GM12878 (cell line): ENCODE data around the gene TENT4B. TPM values are rescaled to one million over a fixed set of nuclear protein-coding genes. Genes with fewer than 3 reads are reported as not detected.

ENCODE experiments used
- ATAC-seq: fragments of 200-7000 bp; cut with Tn5 transposase; 3 replicates; pipeline ENCODE4 v1.9.1; 2020; ENCODE audit warnings: mild to moderate bottlenecking, moderate library complexity
- BruUV-seq: library from RNA; stranded (reverse); fragments of 400-500 nt; replicated peaks from 2 replicates; lab custom pipeline; 2021; lab: Mats Ljungman, UMichigan
- CTCF ChIA-PET: fragments of 300-600 bp; sonication (Branson Sonifier 250); formaldehyde crosslinking; extraction: SDS; loops from one replicate; lab custom pipeline; 2021; ENCODE audit warnings: inconsistent platforms; lab: Yijun Ruan, JAX
- POLR2A ChIA-PET: fragments of 350-600 bp; formaldehyde crosslinking; extraction: SDS; loops from one replicate; lab custom pipeline; 2021; ENCODE audit warnings: inconsistent platforms; lab: Charles Lee
- RAD21 ChIA-PET: fragments of 300-600 bp; sonication (Branson Sonifier 250); formaldehyde crosslinking; loops from one replicate; lab custom pipeline; 2023; ENCODE audit warnings: antibody characterized with exemption; ENCODE audit not compliant: unreplicated experiment; lab: Charles Lee
- SMC1A ChIA-PET: fragments of 300-600 bp; sonication (Branson Sonifier 250); formaldehyde crosslinking; loops from one replicate; lab custom pipeline; 2023; ENCODE audit not compliant: unreplicated experiment, uncharacterized antibody; lab: Charles Lee
- DNase-seq: peaks from one replicate; pipeline ENCODE4 v3.0.0-alpha.2; 2011; ENCODE audit warnings: low read depth, low spot score
- FAIRE-seq: peaks from 3 replicates; lab custom pipeline; 2011; peaks lifted over from hg19 to GRCh38; lab: Jason Lieb, UNC
- H2AFZ ChIP-seq: 2 replicates; pipeline ENCODE4 v1.6.0; 2011; ENCODE audit warnings: low read depth, low read length, control low read depth; ENCODE audit not compliant: control insufficient read depth
- H3K27ac ChIP-seq: 2 replicates; pipeline ENCODE4 v1.5.1; 2011; ENCODE audit warnings: control low read depth; ENCODE audit not compliant: control insufficient read depth, insufficient read depth
- H3K27me3 ChIP-seq, 2 experiments: replicated peaks in 1 of 2; 2 replicates each; pipeline versions ENCODE4 v1.6.0 to v1.6.1; 2011; ENCODE audit warnings: low read length in 1 of 2; ENCODE audit not compliant: control insufficient read depth in 2 of 2, insufficient read depth in 2 of 2
- H3K36me3 ChIP-seq, 2 experiments: 2 replicates each; pipeline ENCODE4 v1.5.1; 2011; ENCODE audit warnings: low read length in 1 of 2; ENCODE audit not compliant: control insufficient read depth in 2 of 2, insufficient read depth in 2 of 2
- H3K4me1 ChIP-seq: 2 replicates; pipeline ENCODE4 v1.6.1; 2011; ENCODE audit warnings: mild to moderate bottlenecking, low read length, moderate library complexity, mixed read lengths; ENCODE audit not compliant: control insufficient read depth, insufficient read depth
- H3K4me2 ChIP-seq: 2 replicates; pipeline ENCODE4 v1.6.0; 2011; ENCODE audit warnings: control low read depth; ENCODE audit not compliant: control insufficient read depth, insufficient read depth
- H3K4me3 ChIP-seq: fragments of 200-600 bp; sonication (generic); 2 replicates; pipeline ENCODE4 v1.5.1; 2016
- H3K79me2 ChIP-seq: 2 replicates; pipeline ENCODE4 v1.6.0; 2011; ENCODE audit warnings: low read length; ENCODE audit not compliant: control insufficient read depth, insufficient read depth
- H3K9ac ChIP-seq: 2 replicates; pipeline ENCODE4 v1.8.0; 2011; ENCODE audit warnings: low read length, control low read depth, mixed read lengths; ENCODE audit not compliant: control insufficient read depth, insufficient read depth
- H3K9me3 ChIP-seq: replicated peaks from 3 replicates; pipeline ENCODE4 v1.5.1; 2011; ENCODE audit warnings: mild to moderate bottlenecking, low read length; ENCODE audit not compliant: control insufficient read depth, insufficient read depth
- H4K20me1 ChIP-seq: 2 replicates; pipeline ENCODE4 v1.6.0; 2011; ENCODE audit not compliant: control insufficient read depth, insufficient read depth
- ATF3 ChIP-seq: IDR thresholded peaks from 2 replicates; pipeline ENCODE4 v1.6.1; 2011; ENCODE audit warnings: low read depth, mild to moderate bottlenecking, low read length, moderate library complexity, borderline replicate concordance; ENCODE audit errors: extremely low read depth
- ATF7 ChIP-seq: fragments of 450-650 bp; IDR thresholded peaks from 2 replicates; pipeline ENCODE4 v1.6.1; 2016; ENCODE audit warnings: low read depth, mild to moderate bottlenecking
- BCL11A ChIP-seq: IDR thresholded peaks from 2 replicates; pipeline ENCODE4 v1.6.1; 2011; ENCODE audit warnings: low read depth, low read length
- BHLHE40 ChIP-seq, 2 experiments: fragments of 450-650 bp in 1 of 2; IDR thresholded peaks; 2 replicates each; pipeline ENCODE4 v1.6.1; 2011 to 2017; ENCODE audit warnings: low read depth in 2 of 2, borderline replicate concordance in 1 of 2, improper control_type of control experiment in 1 of 2, low read length in 1 of 2, mild to moderate bottlenecking in 1 of 2
- CTCF ChIP-seq, 3 experiments: IDR thresholded peaks in 2 of 3; conservative IDR thresholded peaks in 1 of 3; 2 replicates each; pipeline ENCODE4 v1.5.1; 2011; ENCODE audit warnings: low read depth in 3 of 3, low read length in 3 of 3, mild to moderate bottlenecking in 3 of 3, control low read depth in 2 of 3, moderate library complexity in 2 of 3, inconsistent platforms in 1 of 3, mixed read lengths in 1 of 3; ENCODE audit not compliant: control insufficient read depth in 2 of 3, insufficient read depth in 1 of 3; ENCODE audit errors: extremely low read depth in 1 of 3
- E2F4 ChIP-seq: IDR thresholded peaks from 2 replicates; pipeline ENCODE4 v1.6.1; 2012; ENCODE audit warnings: low read depth, low read length, improper control_type of control experiment
- EP300 ChIP-seq, 2 experiments: fragments of 150-350 bp in 1 of 2; IDR thresholded peaks; 2 replicates each; pipeline ENCODE4 v1.6.1; 2011 to 2012; ENCODE audit warnings: low read depth in 2 of 2, low read length in 2 of 2, borderline replicate concordance in 1 of 2, improper control_type of control experiment in 1 of 2, inconsistent platforms in 1 of 2; ENCODE audit not compliant: control insufficient read depth in 1 of 2
- IKZF1 ChIP-seq: fragments of 450-650 bp; conservative IDR thresholded peaks from 2 replicates; pipeline ENCODE4 v1.6.1; 2017; ENCODE audit warnings: antibody characterized with exemption, mild to moderate bottlenecking
- MTA2 ChIP-seq: fragments of 450-650 bp; IDR thresholded peaks from 2 replicates; pipeline ENCODE4 v1.6.1; 2016; ENCODE audit warnings: low read depth, mild to moderate bottlenecking, moderate library complexity
- WGBS: methylation state at CpG from one replicate; pipeline ENCODE4 v1.1.6; 2016; ENCODE audit warnings: low lambda C conversion rate; ENCODE audit not compliant: insufficient replicate concordance, insufficient coverage; ENCODE audit errors: missing lambda C conversion rate; 5-methylcytosine and 5-hydroxymethylcytosine counted together
- in situ Hi-C: fragments of 300-500 bp; cut with MboI; formaldehyde crosslinking; loops from 9 replicates; pipeline ENCODE4 v1.14.3; 2018; ENCODE audit warnings: mixed read lengths
- intact Hi-C: fragments of 100-400 bp; cut with micrococcal nuclease; formaldehyde crosslinking; loops from one replicate; pipeline ENCODE4 v1.14.2; 2022; ENCODE audit not compliant: unreplicated experiment
- polyA plus RNA-seq, 11 experiments: library from polyadenylated mRNA; depleted of rRNA in 4 of 11; unstranded in 6 of 11; stranded (reverse) in 5 of 11; fragments of >200 nt; fragmentation: Nextera tagmentation in 4 of 11; fragmentation: Illumina TruSeq in 1 of 11; extraction: Ambion mirVana in 4 of 11; extraction: Trizol in 1 of 11; gene quantifications; 1 replicate in 1 of 11; 2 replicates in 10 of 11; pipeline versions ENCODE4 v1.2.1 to v1.2.3, GENCODE V29; 2011 to 2016; ENCODE audit warnings: inconsistent platforms in 2 of 11, missing spikeins in 2 of 11, low read depth in 1 of 11
- total RNA-seq, 4 experiments: library from RNA; depleted of rRNA in 3 of 4; stranded (reverse); fragments of >200 nt in 3 of 4; fragmentation: Illumina TruSeq in 1 of 4; extraction: Trizol in 1 of 4; gene quantifications; 2 replicates each; pipeline versions ENCODE4 v1.2.1 to v1.2.3, GENCODE V29; 2013 to 2021
- TF ChIP-seq, protein P1 (sequence below): IDR thresholded peaks from 2 replicates; pipeline ENCODE4 v1.6.1; 2011; ENCODE audit warnings: borderline replicate concordance, low read depth, mild to moderate bottlenecking, moderate library complexity, mixed read lengths, low read length; ENCODE audit not compliant: insufficient read depth; ENCODE audit errors: extremely low read length

TENT4B gene
- total and polyA plus RNA-seq, 10 of the 15 experiments (the other 5 are each of a cell fraction or from before 2014, with no cell fraction given): 4.4 to 16.7 (median 10.8) TPM

GRCh38 chr16:50160495-50161164 is 7.5 kb downstream of the TENT4B start:
- no TSS peak for BruUV-seq
- in situ Hi-C loops: no loop called here
- H3K36me3 ChIP-seq: no peaks in the 10 kb centered on the region
- POLR2A ChIA-PET: interaction anchor here (0.8 kb wide), 1 partner anchor 36 kb away, joined by 3 read pairs; no protein-coding TSS in a partner anchor
- FAIRE-seq (peak; percentile 31), DNase-seq (no peak), ATAC-seq (peak; percentile 59)
- H3K4me1 ChIP-seq: peaks cover 8% of the 10 kb centered on the region; the same call in 1 of the 2 replicates
- WGBS: 83% methylated on average over 4 of the region's 4 CpGs
- RAD21 ChIA-PET: interaction anchor here (0.9 to 3.5 kb wide), 4 partner anchors 36 to 135 kb away, joined by 3 to 18 read pairs (median 5); partner anchors contain the start of gene CNEP1R1
- CTCF ChIA-PET: interaction anchor here (1.0 to 4.0 kb wide), 6 partner anchors 9 to 505 kb away, joined by 3 to 35 read pairs (median 6); partner anchors contain the start of gene CNEP1R1
- H2AFZ ChIP-seq: no peak overlapping the region
- H3K4me3 ChIP-seq: peak overlapping the region; percentile 9; the same call in 1 of the 2 replicates
- peaks cover 79% of the 10 kb centered on the region for H3K79me2 ChIP-seq
- no peak overlapping the region for H3K9ac ChIP-seq
- H3K9me3 ChIP-seq: no peaks in the 10 kb centered on the region
- peaks cover 1% of the 10 kb centered on the region; the same call in 1 of the 2 replicates for H4K20me1 ChIP-seq
- peak overlapping the region; percentile 45 for H3K4me2 ChIP-seq
- intact Hi-C loops: no loop called here
- TF ChIP-seq EP300 (IDR thresholded peaks at IDR 0.05; ENCODE audit: borderline replicate concordance in 1 of 2, control insufficient read depth in 1 of 2, low read depth in 2 of 2, low read length in 2 of 2) (0 out of 4 replicates have a peak, but pooled peaks of 1 of the 2 experiments have one; percentile 38), MTA2 (peak; percentile 60; the same call in 1 of the 2 replicates), CTCF (IDR thresholded peaks at IDR 0.05 in 2 of 3, conservative IDR thresholded peaks at IDR 0.05 in 1 of 3; ENCODE audit: control insufficient read depth in 2 of 3, extremely low read depth in 1 of 3, insufficient read depth in 1 of 3, low read depth in 3 of 3, low read length in 3 of 3) (no peak), ATF3 (no peak), BCL11A (no peak), BHLHE40 (IDR thresholded peaks at IDR 0.05; ENCODE audit: borderline replicate concordance in 1 of 2, low read depth in 2 of 2, low read length in 1 of 2) (peak in 1 of 2 experiments; percentile 15; a peak in 1 of 4 replicates), E2F4 (no peak), IKZF1 (0 out of 2 replicates have a peak, but pooled peaks have one; percentile 21), ATF7 (0 out of 2 replicates have a peak, but pooled peaks have one; percentile 39)
- TF ChIP-seq, protein P1, sequence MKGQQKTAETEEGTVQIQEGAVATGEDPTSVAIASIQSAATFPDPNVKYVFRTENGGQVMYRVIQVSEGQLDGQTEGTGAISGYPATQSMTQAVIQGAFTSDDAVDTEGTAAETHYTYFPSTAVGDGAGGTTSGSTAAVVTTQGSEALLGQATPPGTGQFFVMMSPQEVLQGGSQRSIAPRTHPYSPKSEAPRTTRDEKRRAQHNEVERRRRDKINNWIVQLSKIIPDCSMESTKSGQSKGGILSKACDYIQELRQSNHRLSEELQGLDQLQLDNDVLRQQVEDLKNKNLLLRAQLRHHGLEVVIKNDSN: no peak
- SMC1A ChIA-PET: interaction anchor here (0.8 to 2.5 kb wide), 13 partner anchors 9 to 135 kb away, joined by 3 to 15 read pairs (median 4); partner anchors contain the start of gene CNEP1R1
- H3K27ac ChIP-seq: no peak overlapping the region
- no peaks in the 10 kb centered on the region for H3K27me3 ChIP-seq
